Mesenchymal stem cell (in vitro differentiated cells and primary cell): Measurements from ENCODE around the gene TMEM248.
"Not testable (repeated sequence)": the region's sequence is repeated elsewhere in the genome, so short reads cannot be mapped to it uniquely, and the experiment has no call there.

ENCODE experiments used
- DNase-seq: peaks from one replicate; pipeline ENCODE4 v3.0.0-alpha.2; 2013
- H2AFZ ChIP-seq: one replicate; pipeline ENCODE4 v1.6.1; 2013; ENCODE audit warnings: low read depth, mild to moderate bottlenecking, control low read depth, inconsistent platforms, low read length, moderate library complexity
- H2AK5ac ChIP-seq: 2 replicates; pipeline ENCODE4 v1.6.1; 2013; ENCODE audit warnings: low read length, moderate library complexity, mild to moderate bottlenecking, inconsistent platforms; ENCODE audit not compliant: severe bottlenecking
- H2BK120ac ChIP-seq: one replicate; pipeline ENCODE4 v1.6.1; 2013; ENCODE audit warnings: low read depth, mild to moderate bottlenecking, inconsistent platforms, low read length, moderate library complexity
- H2BK12ac ChIP-seq, 2 experiments: one replicate each; pipeline ENCODE4 v1.6.1; 2013; ENCODE audit warnings: inconsistent platforms in 2 of 2, low read length in 2 of 2, mild to moderate bottlenecking in 2 of 2, moderate library complexity in 2 of 2, control low read depth in 1 of 2
- H2BK15ac ChIP-seq: one replicate; pipeline ENCODE4 v1.6.1; 2013; ENCODE audit warnings: mild to moderate bottlenecking, low read depth, inconsistent platforms; ENCODE audit not compliant: poor library complexity, severe bottlenecking
- H2BK5ac ChIP-seq: 2 replicates; pipeline ENCODE4 v1.6.1; 2013; ENCODE audit warnings: low read depth, mild to moderate bottlenecking, low read length, control low read depth, inconsistent platforms; ENCODE audit not compliant: poor library complexity, severe bottlenecking
- H3K14ac ChIP-seq, 2 experiments: one replicate each; pipeline ENCODE4 v1.6.1; 2013; ENCODE audit warnings: inconsistent platforms in 2 of 2, low read length in 2 of 2, control low read depth in 1 of 2, mild to moderate bottlenecking in 1 of 2, moderate library complexity in 1 of 2
- H3K18ac ChIP-seq, 2 experiments: one replicate each; pipeline ENCODE4 v1.6.1; 2013; ENCODE audit warnings: inconsistent platforms in 2 of 2, low read length in 2 of 2, control low read depth in 1 of 2, low read depth in 1 of 2, mild to moderate bottlenecking in 1 of 2
- H3K23ac ChIP-seq, 2 experiments: one replicate each; pipeline ENCODE4 v1.6.1; 2013; ENCODE audit warnings: inconsistent platforms in 2 of 2, low read length in 2 of 2, mild to moderate bottlenecking in 2 of 2, moderate library complexity in 2 of 2, control low read depth in 1 of 2
- H3K27ac ChIP-seq: 2 replicates; pipeline ENCODE4 v1.5.1; 2013; ENCODE audit warnings: mild to moderate bottlenecking, moderate library complexity, low read length, control low read depth, inconsistent platforms; ENCODE audit not compliant: poor library complexity, severe bottlenecking
- H3K27me3 ChIP-seq, 2 experiments: 2 replicates each; pipeline versions ENCODE4 v1.6.1 to v1.7.0; 2013; ENCODE audit warnings: low read length in 2 of 2, mild to moderate bottlenecking in 2 of 2, moderate library complexity in 2 of 2, control low read depth in 1 of 2, inconsistent platforms in 1 of 2; ENCODE audit not compliant: control insufficient read depth in 1 of 2, insufficient read depth in 1 of 2
- H3K36me3 ChIP-seq, 2 experiments: 2 replicates each; pipeline versions ENCODE4 v1.6.1 to v1.7.0; 2013; ENCODE audit warnings: low read length in 2 of 2, control low read depth in 1 of 2, inconsistent platforms in 1 of 2, low read depth in 1 of 2, mild to moderate bottlenecking in 1 of 2; ENCODE audit not compliant: insufficient read depth in 2 of 2, control insufficient read depth in 1 of 2
- H3K4ac ChIP-seq, 2 experiments: one replicate each; pipeline ENCODE4 v1.6.1; 2013; ENCODE audit warnings: inconsistent platforms in 2 of 2, low read length in 2 of 2, mild to moderate bottlenecking in 2 of 2, moderate library complexity in 2 of 2, control low read depth in 1 of 2, low read depth in 1 of 2
- H3K4me1 ChIP-seq: 2 replicates; pipeline ENCODE4 v1.6.1; 2013; ENCODE audit warnings: low read depth, low read length, control low read depth; ENCODE audit not compliant: control insufficient read depth, insufficient read depth
- H3K4me2 ChIP-seq: 2 replicates; pipeline ENCODE4 v1.6.1; 2013; ENCODE audit warnings: low read length, mild to moderate bottlenecking, inconsistent platforms; ENCODE audit not compliant: poor library complexity, severe bottlenecking
- H3K4me3 ChIP-seq, 2 experiments: 2 replicates each; pipeline versions ENCODE4 v1.5.1 to v1.7.0; 2013; ENCODE audit warnings: low read length in 2 of 2, mild to moderate bottlenecking in 2 of 2, control low read depth in 1 of 2, low read depth in 1 of 2; ENCODE audit not compliant: insufficient read depth in 1 of 2
- H3K79me1 ChIP-seq: replicated peaks from 2 replicates; pipeline ENCODE4 v1.6.1; 2013; ENCODE audit warnings: mild to moderate bottlenecking, control low read depth, low read length, inconsistent platforms; ENCODE audit not compliant: poor library complexity, severe bottlenecking
- H3K9ac ChIP-seq: 2 replicates; pipeline ENCODE4 v1.7.0; 2013; ENCODE audit warnings: mild to moderate bottlenecking, low read length, moderate library complexity
- H3K9me3 ChIP-seq: 2 replicates; pipeline ENCODE4 v1.7.0; 2013; ENCODE audit warnings: mild to moderate bottlenecking, low read length; ENCODE audit not compliant: control insufficient read depth
- H4K8ac ChIP-seq: one replicate; pipeline ENCODE4 v1.6.1; 2013; ENCODE audit warnings: inconsistent platforms, mild to moderate bottlenecking, low read length, moderate library complexity
- H4K91ac ChIP-seq: one replicate; pipeline ENCODE4 v1.6.1; 2013; ENCODE audit warnings: mild to moderate bottlenecking, low read length, inconsistent platforms
- WGBS: methylation state at CpG from one replicate; pipeline ENCODE4 v1.1.7; 2013; ENCODE audit warnings: mixed read lengths; 5-methylcytosine and 5-hydroxymethylcytosine counted together

Gene TMEM248

DNA sequence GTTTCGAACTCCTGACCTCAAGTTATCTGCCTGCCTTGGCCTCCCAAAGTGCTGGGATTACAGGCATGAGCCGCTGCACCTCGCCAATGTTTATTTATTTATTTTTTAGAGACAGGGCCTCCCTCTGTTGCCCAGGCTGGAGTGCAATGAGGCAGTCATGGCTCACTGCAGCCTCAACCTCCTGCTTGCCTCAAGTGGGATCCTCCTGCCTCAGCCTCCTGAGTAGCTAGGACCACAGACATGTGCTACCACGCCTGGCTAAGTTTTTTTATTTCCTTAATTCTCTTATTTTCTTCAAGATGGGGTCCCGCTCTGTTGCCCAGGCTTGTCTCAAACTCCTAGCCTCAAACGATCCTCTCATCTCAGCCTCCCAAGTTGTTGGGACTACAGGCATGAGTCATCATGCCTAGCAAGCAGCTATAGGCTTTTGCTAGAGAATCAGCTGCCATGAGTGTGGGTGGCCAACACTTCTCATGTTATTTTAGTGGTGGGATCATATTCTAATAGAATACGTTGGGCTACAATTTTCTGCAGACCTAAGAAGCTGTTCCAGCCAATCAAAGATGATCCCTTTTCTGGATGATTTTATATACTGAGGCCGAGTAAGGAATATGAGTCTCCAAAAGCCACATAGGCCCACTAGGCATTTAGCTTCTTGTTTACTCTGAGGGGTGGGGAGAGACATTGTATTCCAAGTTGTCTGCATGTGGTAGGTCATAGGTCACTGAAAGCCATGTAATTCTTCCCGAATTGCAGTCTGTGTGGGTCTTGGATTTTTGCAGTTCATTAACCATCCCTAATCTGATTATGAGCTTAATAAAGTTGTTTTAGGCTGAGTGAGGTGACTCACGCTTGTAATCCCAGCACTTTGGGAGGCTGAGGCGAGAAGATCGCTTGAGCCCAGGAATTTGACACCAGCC is 7.6 kb upstream of the TMEM248 start:
- Histone ChIP-seq H3K9ac (no peak overlapping the region), H4K8ac (no peak overlapping the region), H3K23ac (no peak overlapping the region), H3K36me3 (no peaks in the 10 kb centered on the region), H3K4ac (no peak overlapping the region), H3K79me1 (no peaks in the 10 kb centered on the region), H3K14ac (no peak overlapping the region), H2AFZ (no peak overlapping the region), H3K4me1 (peaks cover 2% of the 10 kb centered on the region), H3K9me3 (no peaks in the 10 kb centered on the region), H3K4me2 (no peak overlapping the region), H3K27me3 (no peaks in the 10 kb centered on the region), H2BK120ac (no peak overlapping the region), H2BK12ac (no peak overlapping the region), H2BK5ac (no peak overlapping the region), H2BK15ac (no peak overlapping the region), H3K27ac (no peak overlapping the region), H3K4me3 (no peak overlapping the region), H4K91ac (no peak overlapping the region), H3K18ac (no peak overlapping the region), H2AK5ac (no peak overlapping the region)
- no peak for DNase-seq
- 84% methylated on average over 11 of the region's 12 CpGs for WGBS

DNA sequence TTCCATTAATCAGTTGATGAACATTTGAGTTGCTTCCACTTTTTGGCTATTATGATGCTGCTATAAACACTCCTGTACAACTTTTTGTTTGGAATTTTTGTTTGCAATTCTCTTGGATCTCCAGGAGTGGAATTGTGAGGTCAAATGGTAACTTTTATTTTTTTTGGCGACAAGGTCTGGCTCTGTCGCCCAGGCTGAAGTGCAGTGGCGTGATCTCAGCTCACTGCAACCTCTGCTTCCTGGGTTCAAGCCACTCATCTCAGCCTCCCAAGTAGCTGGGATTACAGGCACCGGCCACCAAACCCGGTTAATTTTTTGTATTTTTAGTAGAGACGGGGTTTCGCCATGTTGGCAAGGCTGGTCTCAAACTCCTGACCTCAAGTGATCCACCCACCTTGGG is 3.1 kb upstream of the TMEM248 start:
- H2BK120ac ChIP-seq, H3K18ac ChIP-seq, H3K36me3 ChIP-seq, DNase-seq, H3K27me3 ChIP-seq, H3K79me1 ChIP-seq, H2AFZ ChIP-seq, H3K4me3 ChIP-seq, H3K4me2 ChIP-seq, H4K91ac ChIP-seq, H3K23ac ChIP-seq, H3K27ac ChIP-seq, H3K9ac ChIP-seq, H4K8ac ChIP-seq, H2BK12ac ChIP-seq, H2BK15ac ChIP-seq, H3K4ac ChIP-seq, H2AK5ac ChIP-seq, H3K4me1 ChIP-seq, H2BK5ac ChIP-seq, H3K14ac ChIP-seq, H3K9me3 ChIP-seq: not testable (repeated sequence)
- WGBS, result over 99% methylated on average over 7 of the region's 7 CpGs

- no peak for DNase-seq
- H3K79me1 ChIP-seq, result no peaks in the 10 kb centered on the region
- peaks cover 8% of the 10 kb centered on the region for H3K4me1 ChIP-seq
- H3K23ac ChIP-seq, result no peak overlapping the region
- H2BK5ac ChIP-seq, result no peak overlapping the region
- H3K18ac ChIP-seq, result no peak overlapping the region
- no peak overlapping the region for H3K4me3 ChIP-seq
- no peak overlapping the region for H3K4ac ChIP-seq
- WGBS, result no CpG with 5 or more reads among the region's 1 CpG
- no peak overlapping the region for H3K27ac ChIP-seq
- peaks cover 0 to 6% of the 10 kb centered on the region in 2 experiments for H3K36me3 ChIP-seq
- H2BK15ac ChIP-seq, result no peak overlapping the region
- H2AFZ ChIP-seq, result no peak overlapping the region
- no peak overlapping the region for H2AK5ac ChIP-seq
- H3K14ac ChIP-seq, result no peak overlapping the region
- no peak overlapping the region for H2BK12ac ChIP-seq
- H4K8ac ChIP-seq, result no peak overlapping the region
- no peak overlapping the region for H2BK120ac ChIP-seq
- H3K27me3 ChIP-seq, result no peaks in the 10 kb centered on the region
- no peak overlapping the region for H4K91ac ChIP-seq
- H3K4me2 ChIP-seq, result no peak overlapping the region
- no peak overlapping the region for H3K9ac ChIP-seq
- H3K9me3 ChIP-seq, result no peaks in the 10 kb centered on the region
Measured at GRCh38 chr7:66919304-66919703, 1.7 kb upstream of the TMEM248 start.

DNA sequence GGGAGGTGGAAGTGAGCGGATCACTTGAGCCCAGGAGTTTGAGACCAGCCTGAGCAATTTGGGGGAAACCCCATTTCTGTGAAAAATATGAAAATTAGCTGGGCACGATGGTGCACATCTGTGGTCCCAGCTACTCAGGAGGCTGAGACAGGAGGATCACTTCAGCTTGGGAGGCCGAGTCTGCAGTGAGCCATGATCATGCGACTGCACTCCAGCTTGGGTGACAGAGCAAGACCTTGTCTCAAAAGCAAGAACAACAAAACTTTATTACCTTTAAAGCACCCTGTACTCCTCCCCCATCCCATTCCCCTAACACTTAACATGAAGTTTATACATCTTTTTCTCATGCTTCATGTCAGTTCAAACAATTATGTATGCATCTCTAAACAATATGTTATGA is 1.3 kb upstream of the TMEM248 start:
- Histone ChIP-seq H4K8ac (no peak overlapping the region), H3K4me2 (no peak overlapping the region), H2AFZ (no peak overlapping the region), H2AK5ac (no peak overlapping the region), H3K14ac (no peak overlapping the region), H3K27me3 (no peaks in the 10 kb centered on the region), H2BK15ac (no peak overlapping the region), H3K18ac (no peak overlapping the region), H3K4ac (no peak overlapping the region), H2BK12ac (no peak overlapping the region), H3K27ac (no peak overlapping the region), H3K9ac (peak overlapping the region; percentile 93), H2BK5ac (no peak overlapping the region), H3K4me1 (peaks cover 8% of the 10 kb centered on the region), H3K23ac (no peak overlapping the region), H4K91ac (no peak overlapping the region), H3K79me1 (no peaks in the 10 kb centered on the region), H3K4me3 (no peak overlapping the region), H2BK120ac (no peak overlapping the region), H3K9me3 (no peaks in the 10 kb centered on the region), H3K36me3 (peaks cover 1 to 6% of the 10 kb centered on the region in 2 experiments)
- WGBS, result 100% methylated on average over 4 of the region's 4 CpGs
- no peak for DNase-seq
